ENCODE data around the gene DENND5B.
"Not testable (repeated sequence)": the region's sequence is repeated elsewhere in the genome, so short reads cannot be mapped to it uniquely, and the experiment has no call there.

Gene DENND5B

GRCh38 chr12:31405021-31405420, 185.9 kb downstream of the DENND5B start:
- Mint-ChIP-seq H3K4me3 (no peak overlapping the region), H3K4me1 (no peaks in the 10 kb centered on the region), H3K27ac (ENCODE audit: low read depth) (no peak overlapping the region), H3K27me3 (peaks cover 12% of the 10 kb centered on the region), H3K36me3 (ENCODE audit: insufficient read depth) (no peaks in the 10 kb centered on the region), H3K9me3 (no peaks in the 10 kb centered on the region)
- ATAC-seq (replicated peaks; ENCODE audit: extremely low read depth, poor library complexity, severe bottlenecking): no peak
- DNase-seq (ENCODE audit: low spot score in 2 of 2): no peak

DNA sequence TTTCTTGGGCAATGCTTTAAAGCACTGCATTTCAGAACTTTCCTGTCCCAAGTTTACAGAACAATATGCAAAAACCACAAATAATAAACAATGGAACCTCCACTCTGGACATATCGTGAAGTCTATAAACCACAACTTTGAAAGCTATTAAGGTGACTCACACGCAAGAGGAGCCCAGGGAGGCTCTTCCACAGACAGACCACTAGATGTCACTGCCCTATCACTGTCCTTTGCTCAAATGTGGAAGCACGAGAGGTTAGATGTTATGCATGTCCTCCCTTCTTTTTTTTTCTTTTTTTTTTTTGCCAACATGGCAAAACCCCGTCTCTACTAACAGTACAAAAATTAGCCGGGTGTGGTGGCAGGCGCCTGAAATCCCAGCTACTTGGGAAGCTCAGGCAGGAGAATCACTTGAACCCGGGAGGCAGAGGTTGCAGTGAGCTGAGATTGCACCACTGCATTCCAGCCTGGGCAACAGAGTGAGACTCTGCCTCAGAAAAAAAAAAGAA, 187.8 kb downstream of the DENND5B start:
- DNase-seq (ENCODE audit: low spot score in 2 of 2) (peak; percentile 16 to 22), ATAC-seq (replicated peaks; ENCODE audit: extremely low read depth, poor library complexity, severe bottlenecking) (peak; percentile 82)
- H3K4me3 Mint-ChIP-seq; H3K27ac Mint-ChIP-seq (ENCODE audit: low read depth); H3K9me3 Mint-ChIP-seq; H3K4me1 Mint-ChIP-seq; H3K36me3 Mint-ChIP-seq (ENCODE audit: insufficient read depth): not testable (repeated sequence)
- H3K27me3 Mint-ChIP-seq: peaks cover 12% of the 10 kb centered on the region

- Mint-ChIP-seq H3K4me3 (no peak overlapping the region), H3K27ac (ENCODE audit: low read depth) (no peak overlapping the region), H3K27me3 (peaks cover 10% of the 10 kb centered on the region), H3K9me3 (no peaks in the 10 kb centered on the region), H3K36me3 (ENCODE audit: insufficient read depth) (no peaks in the 10 kb centered on the region), H3K4me1 (no peaks in the 10 kb centered on the region)
- DNase-seq (ENCODE audit: low spot score in 2 of 2): no peak
- ATAC-seq (replicated peaks; ENCODE audit: extremely low read depth, poor library complexity, severe bottlenecking): no peak
Observed at GRCh38 chr12:31393004-31393550, 197.9 kb downstream of the DENND5B start.

GRCh38 chr12:31390991-31391390, 199.9 kb downstream of the DENND5B start:
- Mint-ChIP-seq H3K27me3 (peaks cover 27% of the 10 kb centered on the region), H3K36me3 (ENCODE audit: insufficient read depth) (no peaks in the 10 kb centered on the region), H3K4me3 (no peak overlapping the region), H3K27ac (ENCODE audit: low read depth) (no peak overlapping the region), H3K4me1 (no peaks in the 10 kb centered on the region), H3K9me3 (no peaks in the 10 kb centered on the region)
- ATAC-seq (replicated peaks; ENCODE audit: extremely low read depth, poor library complexity, severe bottlenecking) (no peak), DNase-seq (ENCODE audit: low spot score in 2 of 2) (no peak)

- H3K9me3 Mint-ChIP-seq: no peaks in the 10 kb centered on the region
- H3K4me1 Mint-ChIP-seq: no peaks in the 10 kb centered on the region
- H3K27me3 Mint-ChIP-seq: peaks cover 28% of the 10 kb centered on the region
- no peaks in the 10 kb centered on the region for H3K36me3 Mint-ChIP-seq (ENCODE audit: insufficient read depth)
- no peak for ATAC-seq (replicated peaks; ENCODE audit: extremely low read depth, poor library complexity, severe bottlenecking)
- no peak overlapping the region for H3K4me3 Mint-ChIP-seq
- no peak overlapping the region for H3K27ac Mint-ChIP-seq (ENCODE audit: low read depth)
- no peak for DNase-seq (ENCODE audit: low spot score in 2 of 2)
Observed at GRCh38 chr12:31388713-31389112, 202.2 kb downstream of the DENND5B start.

DNA sequence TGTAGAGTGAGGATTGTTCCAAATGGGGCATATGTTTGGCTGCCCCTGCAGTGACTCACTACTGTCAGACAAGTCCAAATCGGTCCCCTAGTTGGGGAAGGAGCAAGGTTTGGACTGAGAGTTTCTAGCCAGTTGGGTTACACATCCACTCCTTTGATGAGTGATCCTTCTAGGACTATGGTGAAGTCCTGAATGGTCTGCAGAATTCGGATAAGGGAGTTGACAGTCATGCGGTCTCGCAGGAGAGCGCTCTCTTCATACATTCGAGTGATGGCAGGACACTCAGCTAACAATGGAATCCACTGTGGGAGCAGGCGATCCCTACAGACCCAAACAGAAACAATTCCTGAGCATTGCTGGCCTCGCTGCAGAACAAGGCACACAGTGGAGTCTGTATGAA, 203.5 kb downstream of the DENND5B start:
- no peaks in the 10 kb centered on the region for H3K9me3 Mint-ChIP-seq
- no peak overlapping the region for H3K27ac Mint-ChIP-seq (ENCODE audit: low read depth)
- no peaks in the 10 kb centered on the region for H3K4me1 Mint-ChIP-seq
- ATAC-seq (replicated peaks; ENCODE audit: extremely low read depth, poor library complexity, severe bottlenecking) (no peak), DNase-seq (ENCODE audit: low spot score in 2 of 2) (no peak)
- peaks cover 28% of the 10 kb centered on the region for H3K27me3 Mint-ChIP-seq
- H3K4me3 Mint-ChIP-seq: no peak overlapping the region
- H3K36me3 Mint-ChIP-seq (ENCODE audit: insufficient read depth): no peaks in the 10 kb centered on the region

DNA sequence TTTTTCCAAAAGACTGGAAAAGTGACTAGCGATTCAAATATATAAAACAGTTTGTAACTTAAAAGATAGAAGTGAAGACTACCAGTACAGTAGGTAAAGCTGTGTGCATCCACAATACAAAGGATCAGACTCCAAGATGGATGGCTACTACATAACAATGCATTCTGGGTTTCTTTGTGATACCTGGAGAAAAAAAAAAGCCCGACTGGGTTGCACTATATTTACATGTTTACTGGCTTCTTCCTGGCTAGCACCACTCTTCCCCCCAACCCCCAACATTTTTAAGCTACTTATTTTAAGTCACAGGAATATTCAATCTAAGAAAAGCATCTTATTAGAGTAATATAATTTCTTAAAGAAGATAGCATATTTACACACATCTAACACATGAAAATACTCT, 203.9 kb downstream of the DENND5B start:
- ATAC-seq (replicated peaks; ENCODE audit: extremely low read depth, poor library complexity, severe bottlenecking): no peak
- Mint-ChIP-seq H3K9me3 (no peaks in the 10 kb centered on the region), H3K36me3 (ENCODE audit: insufficient read depth) (no peaks in the 10 kb centered on the region), H3K4me3 (no peak overlapping the region), H3K27me3 (peaks cover 28% of the 10 kb centered on the region), H3K4me1 (no peaks in the 10 kb centered on the region), H3K27ac (ENCODE audit: low read depth) (no peak overlapping the region)
- no peak for DNase-seq (ENCODE audit: low spot score in 2 of 2)

DNA sequence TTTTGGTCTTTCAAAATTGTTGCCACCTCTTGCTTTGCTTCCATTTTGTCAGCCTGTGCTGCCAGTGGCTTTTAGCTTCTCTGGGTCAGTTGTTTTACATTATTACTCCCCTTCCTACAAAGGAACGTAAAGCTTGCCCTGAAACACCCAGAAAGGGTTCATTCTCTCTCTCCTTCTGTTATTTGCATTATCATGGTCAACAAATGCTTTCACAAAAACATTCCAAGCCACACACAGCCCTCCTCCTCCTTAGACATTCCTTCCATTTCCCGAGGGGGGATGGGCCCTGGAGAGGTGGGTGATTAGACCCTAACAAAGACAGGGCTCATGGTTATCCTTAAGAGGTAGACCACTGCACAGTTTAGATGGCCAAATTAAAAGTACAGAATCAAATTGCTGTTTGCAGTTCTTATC, 204.6 kb downstream of the DENND5B start:
- Mint-ChIP-seq H3K27ac (ENCODE audit: low read depth) (no peak overlapping the region), H3K36me3 (ENCODE audit: insufficient read depth) (no peaks in the 10 kb centered on the region), H3K9me3 (no peaks in the 10 kb centered on the region), H3K4me3 (no peak overlapping the region), H3K4me1 (no peaks in the 10 kb centered on the region), H3K27me3 (peaks cover 28% of the 10 kb centered on the region)
- ATAC-seq (replicated peaks; ENCODE audit: extremely low read depth, poor library complexity, severe bottlenecking): no peak
- no peak for DNase-seq (ENCODE audit: low spot score in 2 of 2)

- not testable (repeated sequence) for H3K27me3 Mint-ChIP-seq; ATAC-seq (replicated peaks; ENCODE audit: extremely low read depth, poor library complexity, severe bottlenecking); H3K36me3 Mint-ChIP-seq (ENCODE audit: insufficient read depth); DNase-seq (ENCODE audit: low spot score in 2 of 2); H3K4me3 Mint-ChIP-seq; H3K27ac Mint-ChIP-seq (ENCODE audit: low read depth); H3K4me1 Mint-ChIP-seq; H3K9me3 Mint-ChIP-seq
Observed at GRCh38 chr12:31377210-31377609, 213.7 kb downstream of the DENND5B start.

DNA sequence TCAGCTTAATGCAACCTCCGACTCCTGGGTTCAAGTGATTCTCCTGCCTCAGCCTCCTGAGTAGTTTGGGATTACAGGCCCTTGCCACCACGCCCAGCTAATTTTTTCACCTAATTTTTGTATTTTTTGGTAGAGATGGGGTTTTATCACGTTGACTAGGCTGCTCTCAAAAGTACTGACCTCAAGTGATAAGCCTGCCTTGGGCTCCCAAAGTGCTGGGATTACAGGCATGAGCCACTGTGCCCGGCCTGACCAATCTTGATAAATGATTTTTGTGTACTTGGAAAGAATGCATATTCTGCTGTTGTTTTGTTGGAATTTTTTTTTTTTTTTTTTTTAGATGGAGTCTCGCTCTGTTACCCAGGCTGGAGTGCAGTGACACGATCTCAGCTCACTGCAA, 215.5 kb downstream of the DENND5B start:
- H3K36me3 Mint-ChIP-seq (ENCODE audit: insufficient read depth); ATAC-seq (replicated peaks; ENCODE audit: extremely low read depth, poor library complexity, severe bottlenecking): not testable (repeated sequence)

DNA sequence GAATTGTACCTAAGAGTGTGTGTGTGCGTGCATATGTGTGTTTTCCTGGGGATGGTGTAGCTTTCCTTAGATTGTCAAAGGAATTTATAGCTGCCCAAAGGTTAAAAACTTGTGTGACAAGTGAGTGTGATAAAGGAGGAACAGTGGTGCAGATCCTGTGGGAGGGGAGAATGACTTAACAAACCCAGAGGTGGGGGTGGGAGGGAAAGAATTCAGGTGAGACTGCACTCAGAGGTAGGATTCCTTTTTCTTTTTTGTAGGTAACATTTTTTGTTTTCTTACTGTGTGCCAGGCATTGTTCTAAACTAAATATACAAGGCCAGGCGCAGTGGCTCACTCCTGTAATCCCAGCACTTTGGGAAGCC, 219.7 kb downstream of the DENND5B start:
- H3K27ac Mint-ChIP-seq (ENCODE audit: low read depth): no peak overlapping the region
- DNase-seq (ENCODE audit: low spot score in 2 of 2) (no peak), ATAC-seq (replicated peaks; ENCODE audit: extremely low read depth, poor library complexity, severe bottlenecking) (no peak)
- H3K27me3 Mint-ChIP-seq: peaks cover 26% of the 10 kb centered on the region
- H3K4me3 Mint-ChIP-seq: no peak overlapping the region
- no peaks in the 10 kb centered on the region for H3K4me1 Mint-ChIP-seq
- no peaks in the 10 kb centered on the region for H3K9me3 Mint-ChIP-seq
- H3K36me3 Mint-ChIP-seq (ENCODE audit: insufficient read depth): no peaks in the 10 kb centered on the region

More for the DNA sequence above, 215.5 kb downstream of the DENND5B start:
- H3K4me1 Mint-ChIP-seq; DNase-seq (ENCODE audit: low spot score in 2 of 2); H3K4me3 Mint-ChIP-seq; H3K9me3 Mint-ChIP-seq; H3K27ac Mint-ChIP-seq (ENCODE audit: low read depth): not testable (repeated sequence)
- peaks cover 16% of the 10 kb centered on the region for H3K27me3 Mint-ChIP-seq

DNA sequence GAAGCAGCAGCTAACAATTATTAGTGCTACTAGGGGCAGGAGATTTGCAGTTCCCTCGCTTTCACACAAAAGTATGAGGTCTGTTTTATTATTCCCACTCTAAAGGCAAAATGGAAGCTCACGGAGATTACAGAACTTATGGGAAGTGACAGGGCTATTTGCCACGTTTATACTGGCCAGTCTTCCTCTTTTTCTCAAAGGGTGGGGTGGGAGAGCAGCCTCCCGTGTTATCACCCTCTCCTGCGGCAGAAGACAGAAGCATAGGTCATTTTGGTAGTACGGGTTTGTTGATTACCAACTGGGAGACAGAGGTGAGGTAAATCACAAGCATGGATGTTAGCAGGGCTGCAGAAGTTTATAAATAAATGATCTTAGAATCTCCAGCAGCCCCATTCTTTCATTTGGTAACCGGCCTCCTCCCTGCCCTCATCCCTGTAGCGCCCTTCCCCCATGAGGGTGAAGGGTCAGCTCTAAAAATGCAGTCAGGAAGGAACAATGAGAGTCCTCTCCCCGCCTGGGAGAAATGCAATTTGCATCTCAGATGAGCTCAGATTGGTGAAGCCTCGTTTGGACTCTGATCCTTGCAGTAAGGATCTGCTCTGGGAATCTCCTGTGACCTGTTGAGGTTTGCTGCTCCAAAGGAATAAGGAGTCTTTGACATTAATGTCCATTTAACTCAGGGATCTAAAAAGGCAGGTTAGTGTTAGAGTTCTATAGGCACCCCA, 220.2 kb downstream of the DENND5B start:
- peaks cover 26% of the 10 kb centered on the region for H3K27me3 Mint-ChIP-seq
- H3K9me3 Mint-ChIP-seq: no peaks in the 10 kb centered on the region
- H3K4me1 Mint-ChIP-seq: no peaks in the 10 kb centered on the region
- no peak overlapping the region for H3K4me3 Mint-ChIP-seq
- DNase-seq (ENCODE audit: low spot score in 2 of 2): no peak
- H3K36me3 Mint-ChIP-seq (ENCODE audit: insufficient read depth): no peaks in the 10 kb centered on the region
- ATAC-seq (replicated peaks; ENCODE audit: extremely low read depth, poor library complexity, severe bottlenecking): no peak
- H3K27ac Mint-ChIP-seq (ENCODE audit: low read depth): no peak overlapping the region

DNA sequence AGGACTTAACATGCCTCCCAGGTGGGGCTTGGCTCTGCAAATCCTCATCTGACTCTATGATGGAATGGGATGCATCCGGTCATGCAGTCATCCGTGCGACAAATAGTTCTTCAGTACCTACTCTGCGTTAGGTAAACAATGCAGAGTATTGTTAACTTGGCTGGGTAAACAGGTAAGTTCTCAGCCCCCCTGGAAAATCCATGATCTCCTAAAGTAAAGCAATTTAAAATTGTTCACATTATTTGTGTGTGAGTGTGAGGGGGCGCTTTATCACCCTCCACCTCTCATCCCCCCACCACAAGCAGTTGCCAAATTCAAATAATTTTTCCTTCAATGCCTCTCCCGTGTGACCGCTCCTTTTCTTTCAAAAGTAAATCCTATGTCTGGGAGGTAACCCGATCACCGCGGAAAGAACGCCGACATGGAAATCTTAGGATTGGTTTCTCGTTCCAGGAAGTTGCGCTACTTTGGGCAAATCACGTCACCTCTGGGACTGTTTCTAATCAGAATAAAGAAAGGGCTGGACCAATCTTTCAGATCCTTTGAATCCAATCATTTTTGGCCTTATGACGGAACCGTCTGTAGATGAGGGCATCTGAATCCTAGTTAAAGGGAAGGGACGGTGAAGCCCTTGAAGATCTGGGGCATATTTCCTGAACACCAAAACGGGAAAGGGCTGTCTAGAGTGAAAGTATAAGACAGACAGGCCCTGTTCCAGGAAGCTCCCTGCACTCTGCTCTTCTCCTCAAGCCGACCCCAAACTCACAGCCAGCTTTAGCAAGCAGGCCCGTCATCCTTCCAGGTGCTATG, 221.0 kb downstream of the DENND5B start:
- no peak for ATAC-seq (replicated peaks; ENCODE audit: extremely low read depth, poor library complexity, severe bottlenecking)
- DNase-seq (ENCODE audit: low spot score in 2 of 2): no peak
- H3K9me3 Mint-ChIP-seq: no peaks in the 10 kb centered on the region
- H3K27me3 Mint-ChIP-seq: peaks cover 26% of the 10 kb centered on the region
- no peak overlapping the region for H3K4me3 Mint-ChIP-seq
- no peaks in the 10 kb centered on the region for H3K36me3 Mint-ChIP-seq (ENCODE audit: insufficient read depth)
- no peaks in the 10 kb centered on the region for H3K4me1 Mint-ChIP-seq
- no peak overlapping the region for H3K27ac Mint-ChIP-seq (ENCODE audit: low read depth)
